GM23248 (cell line): ENCODE measurements around the gene PAQR7. TPM values are rescaled to one million over a fixed set of nuclear protein-coding genes. Genes with fewer than 3 reads are reported as not detected.

ENCODE experiments used
- DNase-seq: peaks from one replicate; pipeline ENCODE4 v3.0.0-alpha.2; 2015
- H2AFZ ChIP-seq: fragments of 200-600 bp; sonication (generic); 2 replicates; pipeline ENCODE4 v1.6.1; 2016; ENCODE audit warnings: antibody characterized with exemption
- H3F3A ChIP-seq: fragments of 200-600 bp; sonication (generic); 2 replicates; pipeline ENCODE4 v1.6.1; 2016; ENCODE audit warnings: mild to moderate bottlenecking, antibody characterized with exemption, mixed run types; ENCODE audit not compliant: insufficient read depth
- H3K27ac ChIP-seq: fragments of 200-600 bp; sonication (generic); 2 replicates; pipeline ENCODE4 v1.5.1; 2016; ENCODE audit warnings: mild to moderate bottlenecking
- H3K27me3 ChIP-seq: fragments of 200-600 bp; sonication (generic); replicated peaks from 2 replicates; pipeline ENCODE4 v1.6.1; 2016; ENCODE audit warnings: mild to moderate bottlenecking; ENCODE audit not compliant: insufficient read depth
- H3K36me3 ChIP-seq: fragments of 200-600 bp; sonication (generic); 2 replicates; pipeline ENCODE4 v1.6.1; 2016; ENCODE audit warnings: low read depth, mild to moderate bottlenecking
- H3K4me1 ChIP-seq: fragments of 200-600 bp; sonication (generic); 2 replicates; pipeline ENCODE4 v1.6.1; 2016; ENCODE audit warnings: mild to moderate bottlenecking; ENCODE audit not compliant: insufficient read depth
- H3K4me2 ChIP-seq: fragments of 200-600 bp; sonication (generic); one replicate; pipeline ENCODE4 v1.6.1; 2016; ENCODE audit warnings: mild to moderate bottlenecking; ENCODE audit not compliant: unreplicated experiment
- H3K4me3 ChIP-seq: fragments of 200-600 bp; sonication (generic); 2 replicates; pipeline ENCODE4 v1.5.1; 2016; ENCODE audit warnings: mild to moderate bottlenecking
- H3K79me2 ChIP-seq: fragments of 200-600 bp; sonication (generic); 2 replicates; pipeline ENCODE4 v1.6.1; 2016; ENCODE audit warnings: mild to moderate bottlenecking; ENCODE audit not compliant: insufficient read depth
- H3K9ac ChIP-seq: fragments of 200-600 bp; sonication (generic); 2 replicates; pipeline ENCODE4 v1.6.1; 2016; ENCODE audit warnings: mild to moderate bottlenecking
- H3K9me2 ChIP-seq: fragments of 200-600 bp; sonication (generic); 2 replicates; pipeline ENCODE4 v1.6.1; 2016; ENCODE audit warnings: mixed run types, mild to moderate bottlenecking, moderate library complexity; ENCODE audit not compliant: insufficient read depth
- H3K9me3 ChIP-seq: fragments of 200-600 bp; sonication (generic); one replicate; pipeline ENCODE4 v1.6.1; 2017; ENCODE audit warnings: low read depth
- H4K20me1 ChIP-seq: fragments of 200-600 bp; sonication (generic); 2 replicates; pipeline ENCODE4 v1.6.0; 2016; ENCODE audit not compliant: insufficient read depth
- EZH2 ChIP-seq: fragments of 200-600 bp; sonication (generic); IDR thresholded peaks from 2 replicates; pipeline ENCODE4 v1.6.1; 2018; ENCODE audit warnings: antibody characterized with exemption, mild to moderate bottlenecking; ENCODE audit not compliant: insufficient read depth, poor library complexity, severe bottlenecking
- EZH2phosphoT487 ChIP-seq: fragments of 200-600 bp; sonication (generic); IDR thresholded peaks from 2 replicates; pipeline ENCODE4 v1.6.1; 2018; ENCODE audit warnings: antibody characterized with exemption, moderate library complexity, mild to moderate bottlenecking, low read depth; ENCODE audit not compliant: insufficient read depth
- WGBS, 2 experiments: methylation state at CpG; one replicate each; pipeline ENCODE4 v1.1.6; 2015 to 2017; ENCODE audit warnings: low lambda C conversion rate in 2 of 2, low coverage in 1 of 2; ENCODE audit errors: missing lambda C conversion rate in 2 of 2; 5-methylcytosine and 5-hydroxymethylcytosine counted together
- in situ Hi-C: fragments of 300-500 bp; cut with MboI; formaldehyde crosslinking; loops from 2 replicates; pipeline ENCODE4 v1.15.0; 2020
- polyA plus RNA-seq: library from polyadenylated mRNA; unstranded; fragments of >200 nt; fragmentation: Nextera tagmentation; extraction: Ambion mirVana; gene quantifications from 2 replicates; pipeline ENCODE4 v1.2.1, GENCODE V29; 2016
- total RNA-seq: library from RNA; depleted of rRNA; stranded (reverse); fragments of >200 nt; shearing (Covaris generic); gene quantifications from 2 replicates; pipeline ENCODE4 v1.2.3, GENCODE V29; 2014

PAQR7 gene
- total and polyA plus RNA-seq, 2 experiments from 2014 or later, result 12.7 to 20.6 TPM

DNA sequence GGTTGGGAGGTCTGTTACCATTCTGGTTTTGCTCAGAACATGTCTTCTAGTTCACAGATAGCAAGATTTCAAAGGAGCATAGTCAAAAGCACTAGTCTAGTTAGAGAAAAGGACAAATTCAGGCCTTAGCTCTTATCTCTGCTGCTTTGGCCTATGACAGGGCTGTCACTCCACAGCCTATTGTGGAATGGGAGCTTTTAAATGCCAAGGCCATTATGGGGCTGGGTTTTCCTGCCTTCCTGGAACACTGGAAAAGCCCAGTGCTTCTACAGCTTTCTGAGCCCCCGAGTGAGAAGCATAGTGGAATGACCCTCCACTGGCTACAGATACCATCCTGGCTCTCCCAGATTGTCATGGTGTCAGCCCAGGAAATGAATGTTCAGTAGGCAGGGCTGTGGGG is 46.5 kb downstream of the PAQR7 start:
- Histone ChIP-seq H3K4me3 (no peak overlapping the region), H3K4me1 (no peaks in the 10 kb centered on the region), H3K79me2 (peaks cover 18% of the 10 kb centered on the region), H3K27ac (no peak overlapping the region), H4K20me1 (no peaks in the 10 kb centered on the region), H2AFZ (no peak overlapping the region), H3K9me2 (no peaks in the 10 kb centered on the region), H3K36me3 (peaks cover 60% of the 10 kb centered on the region), H3K4me2 (no peak overlapping the region), H3K27me3 (no peaks in the 10 kb centered on the region), H3K9me3 (no peaks in the 10 kb centered on the region), H3K9ac (no peak overlapping the region), H3F3A (no peaks in the 10 kb centered on the region)
- in situ Hi-C loops, result loop anchor here (10.0 kb wide), 1 partner anchor 166 kb away; the partner anchor contains the start of gene PAFAH2
- 100% methylated on average over 1 of the region's 1 CpG for WGBS, 2 experiments
- no peak for TF ChIP-seq EZH2
- DNase-seq, result no peak

DNA sequence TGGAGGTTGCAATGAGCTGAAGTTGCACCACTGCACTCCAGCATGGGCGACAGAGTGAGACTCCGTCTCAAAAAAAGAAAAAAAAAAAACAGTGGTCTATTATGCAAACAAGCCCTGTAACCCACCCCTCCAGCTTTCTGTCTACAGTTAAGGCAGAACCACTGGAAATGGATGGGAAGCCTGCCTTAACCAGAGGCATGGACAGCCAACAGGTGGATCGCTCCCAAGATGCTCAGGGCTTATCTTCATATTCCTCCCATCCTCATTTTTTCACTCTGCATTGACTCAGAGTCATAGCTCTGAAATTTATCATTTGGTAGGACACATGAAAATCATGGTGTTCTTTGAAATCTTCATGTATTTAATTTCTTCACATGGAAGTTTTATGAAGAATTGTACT is 47.0 kb downstream of the PAQR7 start:
- WGBS, 2 experiments, result 65 to 67% methylated on average over 3 of the region's 3 CpGs
- no peak overlapping the region for H2AFZ ChIP-seq
- H3K36me3 ChIP-seq, result peaks cover 54% of the 10 kb centered on the region
- no peak for DNase-seq
- TF ChIP-seq EZH2 (no peak), EZH2phosphoT487 (no peak)
- no peak overlapping the region for H3K4me2 ChIP-seq
- H3K4me1 ChIP-seq, result no peaks in the 10 kb centered on the region
- H3K79me2 ChIP-seq, result peaks cover 24% of the 10 kb centered on the region
- H3K27me3 ChIP-seq, result no peaks in the 10 kb centered on the region
- no peak overlapping the region for H3K27ac ChIP-seq
- no peak overlapping the region for H3K9ac ChIP-seq
- no peaks in the 10 kb centered on the region for H4K20me1 ChIP-seq
- no peaks in the 10 kb centered on the region for H3K9me2 ChIP-seq
- in situ Hi-C loops, result loop anchor here (10.0 kb wide), 1 partner anchor 166 kb away; the partner anchor contains the start of gene PAFAH2
- no peak overlapping the region for H3K4me3 ChIP-seq
- H3F3A ChIP-seq, result no peaks in the 10 kb centered on the region
- H3K9me3 ChIP-seq, result no peaks in the 10 kb centered on the region

DNA sequence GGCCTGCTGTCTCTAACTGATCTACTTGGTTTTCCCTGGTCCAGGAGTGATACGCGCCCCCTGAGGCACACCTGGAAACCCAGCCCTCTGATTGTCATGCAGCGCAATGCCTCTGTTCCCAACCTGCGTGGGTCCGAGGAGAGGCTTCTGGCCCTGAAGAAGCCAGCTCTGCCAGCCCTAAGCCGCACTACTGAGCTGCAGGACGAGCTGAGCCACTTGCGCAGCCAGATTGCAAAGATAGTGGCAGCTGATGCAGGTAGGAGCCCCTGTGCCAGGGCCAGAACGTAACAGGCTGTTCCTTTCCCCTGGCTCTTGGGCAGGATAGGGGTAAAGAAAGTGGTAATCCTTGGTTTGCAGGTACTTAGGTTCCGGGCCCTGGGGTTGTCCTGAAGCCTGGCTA is 48.9 kb downstream of the PAQR7 start:
- H3K4me2 ChIP-seq, result no peak overlapping the region
- 99 to 100% methylated on average over 10 of the region's 10 CpGs for WGBS, 2 experiments
- no peak overlapping the region for H3K4me3 ChIP-seq
- in situ Hi-C loops, result loop anchor here (10.0 kb wide), 1 partner anchor 168 kb away; the partner anchor contains the start of gene PAFAH2
- peaks cover 43% of the 10 kb centered on the region for H3K79me2 ChIP-seq
- H3K9me3 ChIP-seq, result no peaks in the 10 kb centered on the region
- TF ChIP-seq EZH2phosphoT487 (no peak), EZH2 (no peak)
- no peaks in the 10 kb centered on the region for H4K20me1 ChIP-seq
- no peak overlapping the region for H3K9ac ChIP-seq
- H3K9me2 ChIP-seq, result no peaks in the 10 kb centered on the region
- H3K4me1 ChIP-seq, result peaks cover 3% of the 10 kb centered on the region; the same call in 1 of the 2 replicates
- H3K27me3 ChIP-seq, result no peaks in the 10 kb centered on the region
- H3K27ac ChIP-seq, result no peak overlapping the region
- peaks cover 35% of the 10 kb centered on the region for H3K36me3 ChIP-seq
- H2AFZ ChIP-seq, result no peak overlapping the region
- H3F3A ChIP-seq, result no peaks in the 10 kb centered on the region
- no peak for DNase-seq

DNA sequence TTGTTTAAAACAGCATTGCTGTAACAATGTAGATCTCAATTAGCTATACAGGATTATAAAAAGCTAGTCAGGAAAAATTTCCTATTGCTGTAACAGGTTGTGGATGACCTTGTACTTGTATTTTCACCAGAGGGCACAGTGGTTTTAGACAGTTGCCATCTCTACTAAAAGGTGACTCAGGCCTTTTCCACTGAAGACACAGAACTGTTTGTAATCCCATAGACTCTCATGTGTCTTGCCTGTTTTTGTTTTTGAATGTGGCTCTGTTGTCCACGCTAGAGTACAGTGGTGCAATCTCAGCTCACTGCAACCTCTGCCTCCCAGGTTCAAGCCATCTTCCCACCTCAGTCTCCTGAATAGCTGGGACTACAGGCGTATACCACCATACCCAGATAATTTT is 49.9 kb downstream of the PAQR7 start:
- H3K9me2 ChIP-seq, result no peaks in the 10 kb centered on the region
- no peaks in the 10 kb centered on the region for H3K9me3 ChIP-seq
- TF ChIP-seq EZH2 (no peak), EZH2phosphoT487 (no peak)
- no peak overlapping the region for H3K27ac ChIP-seq
- no peaks in the 10 kb centered on the region for H4K20me1 ChIP-seq
- peak; percentile 38 for DNase-seq
- no peak overlapping the region for H3K4me2 ChIP-seq
- H3K27me3 ChIP-seq, result no peaks in the 10 kb centered on the region
- H3K4me3 ChIP-seq, result no peak overlapping the region
- peaks cover 10% of the 10 kb centered on the region for H3K4me1 ChIP-seq
- peaks cover 30% of the 10 kb centered on the region for H3K36me3 ChIP-seq
- in situ Hi-C loops, result loop anchor here (10.0 kb wide), 1 partner anchor 169 kb away; the partner anchor contains the start of gene PAFAH2
- no peak overlapping the region for H3K9ac ChIP-seq
- peaks cover 5% of the 10 kb centered on the region; the same call in 1 of the 2 replicates for H3F3A ChIP-seq
- 88 to 98% methylated on average over 2 of the region's 2 CpGs for WGBS, 2 experiments
- H2AFZ ChIP-seq, result no peak overlapping the region
- peaks cover 52% of the 10 kb centered on the region for H3K79me2 ChIP-seq
